HEK293 (cell line): ENCODE results near the gene RRP12.

Experiments
- CTCF ChIA-PET: fragments of 350-600 bp; formaldehyde crosslinking; extraction: SDS; loops from one replicate; lab custom pipeline; 2021; ENCODE audit warnings: antibody characterized with exemption; lab: Yijun Ruan, JAX
- POLR2A ChIA-PET: fragments of 300-600 bp; formaldehyde crosslinking; extraction: SDS; loops from one replicate; lab custom pipeline; 2020; ENCODE audit warnings: antibody characterized with exemption, inconsistent platforms; lab: Yijun Ruan, JAX
- H3K27ac ChIP-seq: fragments of 200-500 bp; sonication (Bioruptor generic); 2 replicates; pipeline ENCODE4 v1.5.1; 2014; ENCODE audit warnings: low read depth, low read length, control low read depth, inconsistent platforms; ENCODE audit errors: extremely low read depth
- H3K36me3 ChIP-seq, 2 experiments: fragments of 200-500 bp in 1 of 2; sonication (Bioruptor generic) in 1 of 2; 1 replicate in 1 of 2; 2 replicates in 1 of 2; pipeline ENCODE4 v1.5.1; 2014 to 2017; ENCODE audit warnings: inconsistent platforms in 2 of 2, low read length in 2 of 2; ENCODE audit not compliant: control insufficient read depth in 2 of 2, insufficient read depth in 1 of 2
- H3K4me1 ChIP-seq: fragments of 200-500 bp; sonication (Bioruptor generic); 2 replicates; pipeline ENCODE4 v1.5.1; 2014; ENCODE audit warnings: mild to moderate bottlenecking, low read length, inconsistent platforms; ENCODE audit not compliant: control insufficient read depth, insufficient read depth
- H3K4me3 ChIP-seq: 2 replicates; pipeline ENCODE4 v1.5.1; 2011; ENCODE audit warnings: low read depth, mild to moderate bottlenecking, control low read depth, low read length, moderate library complexity
- H3K9me3 ChIP-seq: fragments of 200-500 bp; sonication (Bioruptor generic); 2 replicates; pipeline ENCODE4 v1.5.1; 2014; ENCODE audit warnings: low read depth, low read length, inconsistent platforms; ENCODE audit not compliant: control insufficient read depth, insufficient read depth
- CTCF ChIP-seq: fragments of 450-650 bp; formaldehyde crosslinking; IDR thresholded peaks from 2 replicates; pipeline ENCODE4 v1.5.1; 2016; ENCODE audit warnings: missing biosample characterization, missing genetic modification characterization
- EGR2 ChIP-seq: fragments of 450-650 bp; formaldehyde crosslinking; IDR thresholded peaks from 2 replicates; pipeline ENCODE4 v1.5.1; 2016; ENCODE audit warnings: low read depth, missing biosample characterization, missing genetic modification characterization
- GLIS1 ChIP-seq: fragments of 450-650 bp; formaldehyde crosslinking; IDR thresholded peaks from 2 replicates; pipeline ENCODE4 v1.5.1; 2016; ENCODE audit warnings: missing biosample characterization, missing genetic modification characterization
- GLIS2 ChIP-seq: fragments of 450-650 bp; formaldehyde crosslinking; IDR thresholded peaks from 2 replicates; pipeline ENCODE4 v1.5.1; 2016; ENCODE audit warnings: missing biosample characterization, missing genetic modification characterization
- HIC1 ChIP-seq: fragments of 450-650 bp; formaldehyde crosslinking; IDR thresholded peaks from 2 replicates; pipeline ENCODE4 v1.5.1; 2016; ENCODE audit warnings: missing biosample characterization, missing genetic modification characterization
- PRDM1 ChIP-seq: fragments of 450-650 bp; formaldehyde crosslinking; IDR thresholded peaks from 2 replicates; pipeline ENCODE4; 2016; ENCODE audit warnings: missing biosample characterization, missing genetic modification characterization
- ZBTB11 ChIP-seq: fragments of 450-650 bp; formaldehyde crosslinking; conservative IDR thresholded peaks from 2 replicates; pipeline ENCODE4 v1.5.1; 2016; ENCODE audit warnings: low read depth, missing biosample characterization, missing genetic modification characterization
- ZBTB20 ChIP-seq: fragments of 450-650 bp; formaldehyde crosslinking; IDR thresholded peaks from 2 replicates; pipeline ENCODE4 v1.5.1; 2016; ENCODE audit warnings: missing biosample characterization, missing genetic modification characterization
- ZFP69B ChIP-seq: fragments of 450-650 bp; formaldehyde crosslinking; IDR thresholded peaks from 2 replicates; pipeline ENCODE4 v1.5.1; 2016; ENCODE audit warnings: missing biosample characterization, missing genetic modification characterization
- ZNF174 ChIP-seq: fragments of 450-650 bp; formaldehyde crosslinking; IDR thresholded peaks from 2 replicates; pipeline ENCODE4 v1.5.0; 2017; ENCODE audit warnings: missing biosample characterization, mild to moderate bottlenecking, missing genetic modification characterization
- ZNF211 ChIP-seq: fragments of 450-650 bp; formaldehyde crosslinking; IDR thresholded peaks from 2 replicates; pipeline ENCODE4 v1.5.1; 2016; ENCODE audit warnings: low read depth, missing biosample characterization, missing genetic modification characterization
- ZNF223 ChIP-seq: fragments of 450-650 bp; formaldehyde crosslinking; IDR thresholded peaks from 2 replicates; pipeline ENCODE4 v1.5.1; 2016; ENCODE audit warnings: missing biosample characterization, missing genetic modification characterization
- ZNF350 ChIP-seq: fragments of 450-650 bp; formaldehyde crosslinking; IDR thresholded peaks from 2 replicates; pipeline ENCODE4 v1.5.0; 2017; ENCODE audit warnings: missing biosample characterization, mild to moderate bottlenecking, missing genetic modification characterization
- ZNF362 ChIP-seq: fragments of 450-650 bp; formaldehyde crosslinking; IDR thresholded peaks from 2 replicates; pipeline ENCODE4 v1.5.1; 2016; ENCODE audit warnings: missing biosample characterization, missing genetic modification characterization
- ZNF548 ChIP-seq: fragments of 450-650 bp; formaldehyde crosslinking; IDR thresholded peaks from 2 replicates; pipeline ENCODE4 v1.5.1; 2016; ENCODE audit warnings: missing biosample characterization, missing genetic modification characterization
- ZNF610 ChIP-seq: fragments of 450-650 bp; formaldehyde crosslinking; IDR thresholded peaks from 2 replicates; pipeline ENCODE4 v1.5.1; 2016; ENCODE audit warnings: missing biosample characterization, missing genetic modification characterization, borderline replicate concordance
- ZNF623 ChIP-seq: fragments of 450-650 bp; formaldehyde crosslinking; IDR thresholded peaks from 2 replicates; pipeline ENCODE4 v1.5.1; 2016; ENCODE audit warnings: missing biosample characterization, missing genetic modification characterization
- ZNF654 ChIP-seq: fragments of 450-650 bp; formaldehyde crosslinking; IDR thresholded peaks from 2 replicates; pipeline ENCODE4 v1.5.1; 2016; ENCODE audit warnings: low read depth, missing biosample characterization, missing genetic modification characterization
- ZNF660 ChIP-seq: fragments of 450-650 bp; IDR thresholded peaks from 2 replicates; pipeline ENCODE4 v1.5.1; 2018; ENCODE audit warnings: missing biosample characterization, mild to moderate bottlenecking, missing genetic modification characterization
- ZNF692 ChIP-seq: fragments of 450-650 bp; formaldehyde crosslinking; IDR thresholded peaks from 2 replicates; pipeline ENCODE4 v1.5.1; 2016; ENCODE audit warnings: missing biosample characterization, missing genetic modification characterization

Gene RRP12

GRCh38 chr10:97333351-97333600 is 67.9 kb downstream of the RRP12 start:
- H3K9me3 ChIP-seq = no peaks in the 10 kb centered on the region
- peak overlapping the region; percentile 66 for H3K4me3 ChIP-seq
- POLR2A ChIA-PET = interaction anchor here (1.3 to 5.3 kb wide), 5 partner anchors 11 to 67 kb away, joined by 3 to 27 read pairs (median 18); partner anchors contain the start of genes ARHGAP19, FRAT1 and RRP12
- H3K4me1 ChIP-seq = peaks cover 25% of the 10 kb centered on the region
- TF ChIP-seq EGR2 (tag by site-specific recombination) (0 out of 2 replicates have a peak, but pooled peaks have one; percentile 4), ZNF362 (no peak), HIC1 (tag by site-specific recombination) (peak; percentile 58; the same call in 1 of the 2 replicates), ZNF623 (tag by site-specific recombination) (no peak), ZNF610 (tag by site-specific recombination) (0 out of 2 replicates have a peak, but pooled peaks have one; percentile 27), ZNF223 (no peak), ZFP69B (tag by site-specific recombination) (peak; percentile 89; the same call in 1 of the 2 replicates), ZNF548 (tag by site-specific recombination) (no peak), ZNF692 (peak; percentile 96), ZNF350 (tag by site-specific recombination) (no peak), CTCF (peak; percentile 20; the same call in 1 of the 2 replicates), ZNF211 (tag by site-specific recombination) (no peak)
- TF ChIP-seq, all 188 proteins: peak for 6
- CTCF ChIA-PET = interaction anchor here (0.5 to 4.0 kb wide), 11 partner anchors 11 to 368 kb away, joined by 3 to 40 read pairs (median 3); partner anchors contain the start of gene FRAT1
- H3K36me3 ChIP-seq = peaks cover 3 to 12% of the 10 kb centered on the region in 2 experiments; a peak in 2 of 3 replicates
- peak overlapping the region; percentile 99; the same call in 1 of the 2 replicates for H3K27ac ChIP-seq

GRCh38 chr10:97332591-97333350 is 68.4 kb downstream of the RRP12 start:
- Histone ChIP-seq H3K27ac (peak overlapping the region; percentile 99; the same call in 1 of the 2 replicates), H3K36me3 (peaks cover 3 to 12% of the 10 kb centered on the region in 2 experiments; a peak in 2 of 3 replicates), H3K9me3 (no peaks in the 10 kb centered on the region), H3K4me1 (peaks cover 25% of the 10 kb centered on the region), H3K4me3 (peak overlapping the region; percentile 66)
- ChIA-PET CTCF (interaction anchor here (0.7 to 4.0 kb wide), 11 partner anchors 10 to 369 kb away, joined by 3 to 40 read pairs (median 3); partner anchors contain the start of gene FRAT1), POLR2A (interaction anchor here (1.1 to 5.3 kb wide), 6 partner anchors 10 to 68 kb away, joined by 3 to 27 read pairs (median 14); partner anchors contain the start of genes ARHGAP19, FRAT1 and RRP12)
- peak; percentile 92 for TF ChIP-seq PRDM1 (tag by site-specific recombination)
- no peak for TF ChIP-seq HIC1 (tag by site-specific recombination)
- TF ChIP-seq GLIS1 (tag by site-specific recombination) = no peak
- TF ChIP-seq GLIS2 (tag by site-specific recombination) = peak; percentile 14; the same call in 1 of the 2 replicates
- TF ChIP-seq ZBTB20 = peak; percentile 39; the same call in 1 of the 2 replicates
- TF ChIP-seq ZNF654 (tag by site-specific recombination) = peak; percentile 33
- peak; percentile 35; the same call in 1 of the 2 replicates for TF ChIP-seq ZBTB11 (tag by site-specific recombination)
- no peak for TF ChIP-seq ZNF174 (tag by site-specific recombination)
- 0 out of 2 replicates have a peak, but pooled peaks have one; percentile 19 for TF ChIP-seq ZNF660 (tag by site-specific recombination)
